Stomach (tissue), 4 donors: ENCODE measurements around the gene FHAD1.

Experiments used
- EP300 ChIP-seq: sonication (generic); formaldehyde crosslinking; IDR thresholded peaks from one replicate; pipeline ENCODE4 v1.6.1; 2017; ENCODE audit warnings: antibody characterized with exemption
- POLR2AphosphoS5 ChIP-seq, 3 donors: sonication (generic); formaldehyde crosslinking; IDR thresholded peaks; one replicate each; pipeline ENCODE4 v1.6.1; 2016; ENCODE audit warnings: antibody characterized with exemption in 3 of 3
- TF ChIP-seq, protein P1 (sequence below), 7 experiments: fragments of 450-650 bp in 4 of 7; fragments of 200-600 bp in 3 of 7; sonication (generic) in 3 of 7; IDR thresholded peaks; one replicate each; pipeline ENCODE4 v1.5.1; 2016 to 2019; ENCODE audit warnings: antibody characterized with exemption in 7 of 7, control low read depth in 2 of 7, mild to moderate bottlenecking in 1 of 7

DNA sequence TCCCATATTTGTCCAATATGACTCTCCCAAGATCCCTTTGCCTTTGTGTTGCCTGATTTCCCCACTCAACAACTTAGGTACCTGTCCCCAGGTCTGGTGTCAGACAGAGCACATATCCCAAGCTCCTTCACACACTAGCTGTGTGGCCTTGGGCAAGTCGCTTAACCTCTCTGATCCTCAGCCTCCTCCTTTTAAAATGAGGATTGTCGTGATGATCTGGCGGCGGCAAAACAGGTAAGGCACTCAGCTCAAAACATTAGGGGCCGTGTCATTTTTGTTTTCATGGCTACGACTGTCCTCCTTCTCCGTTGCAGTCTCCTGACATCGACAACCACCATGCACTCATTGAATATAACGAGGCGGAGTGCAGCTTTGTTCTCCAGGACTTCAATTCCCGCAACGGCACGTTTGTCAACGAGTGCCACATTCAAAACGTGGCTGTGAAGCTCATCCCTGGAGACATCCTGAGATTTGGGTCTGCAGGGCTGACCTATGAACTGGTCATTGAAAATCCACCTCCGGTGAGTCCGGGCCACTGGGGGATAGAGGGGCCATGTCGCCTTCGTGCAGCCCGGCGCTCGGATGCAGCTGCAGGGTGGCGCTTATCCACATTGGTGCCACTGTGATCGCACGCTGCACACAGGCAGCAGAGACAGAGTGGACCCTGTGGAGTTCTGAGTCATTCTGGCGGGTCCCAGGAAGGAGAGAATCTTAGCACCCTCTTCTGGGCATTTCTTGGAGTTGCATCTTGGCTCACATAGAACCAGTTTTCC lies 25.2 kb downstream of the FHAD1 start:
- TF ChIP-seq, protein P1, sequence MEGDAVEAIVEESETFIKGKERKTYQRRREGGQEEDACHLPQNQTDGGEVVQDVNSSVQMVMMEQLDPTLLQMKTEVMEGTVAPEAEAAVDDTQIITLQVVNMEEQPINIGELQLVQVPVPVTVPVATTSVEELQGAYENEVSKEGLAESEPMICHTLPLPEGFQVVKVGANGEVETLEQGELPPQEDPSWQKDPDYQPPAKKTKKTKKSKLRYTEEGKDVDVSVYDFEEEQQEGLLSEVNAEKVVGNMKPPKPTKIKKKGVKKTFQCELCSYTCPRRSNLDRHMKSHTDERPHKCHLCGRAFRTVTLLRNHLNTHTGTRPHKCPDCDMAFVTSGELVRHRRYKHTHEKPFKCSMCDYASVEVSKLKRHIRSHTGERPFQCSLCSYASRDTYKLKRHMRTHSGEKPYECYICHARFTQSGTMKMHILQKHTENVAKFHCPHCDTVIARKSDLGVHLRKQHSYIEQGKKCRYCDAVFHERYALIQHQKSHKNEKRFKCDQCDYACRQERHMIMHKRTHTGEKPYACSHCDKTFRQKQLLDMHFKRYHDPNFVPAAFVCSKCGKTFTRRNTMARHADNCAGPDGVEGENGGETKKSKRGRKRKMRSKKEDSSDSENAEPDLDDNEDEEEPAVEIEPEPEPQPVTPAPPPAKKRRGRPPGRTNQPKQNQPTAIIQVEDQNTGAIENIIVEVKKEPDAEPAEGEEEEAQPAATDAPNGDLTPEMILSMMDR (IDR thresholded peaks at IDR 0.05): peak in 5 of 7 experiments; percentile 68 to 90 (median 85)
- TF ChIP-seq EP300 (no peak), POLR2AphosphoS5 (IDR thresholded peaks at IDR 0.05) (peak in 1 of 3 donors; percentile 67)
